Measurements from ENCODE around the gene MEI1. TPM values are rescaled to one million over a fixed set of nuclear protein-coding genes. Genes with fewer than 3 reads are reported as not detected.

MEI1 gene
- total RNA-seq, 4 donors from 2014 or later = 0.70 to 1.9 TPM; not detected in 2

DNA sequence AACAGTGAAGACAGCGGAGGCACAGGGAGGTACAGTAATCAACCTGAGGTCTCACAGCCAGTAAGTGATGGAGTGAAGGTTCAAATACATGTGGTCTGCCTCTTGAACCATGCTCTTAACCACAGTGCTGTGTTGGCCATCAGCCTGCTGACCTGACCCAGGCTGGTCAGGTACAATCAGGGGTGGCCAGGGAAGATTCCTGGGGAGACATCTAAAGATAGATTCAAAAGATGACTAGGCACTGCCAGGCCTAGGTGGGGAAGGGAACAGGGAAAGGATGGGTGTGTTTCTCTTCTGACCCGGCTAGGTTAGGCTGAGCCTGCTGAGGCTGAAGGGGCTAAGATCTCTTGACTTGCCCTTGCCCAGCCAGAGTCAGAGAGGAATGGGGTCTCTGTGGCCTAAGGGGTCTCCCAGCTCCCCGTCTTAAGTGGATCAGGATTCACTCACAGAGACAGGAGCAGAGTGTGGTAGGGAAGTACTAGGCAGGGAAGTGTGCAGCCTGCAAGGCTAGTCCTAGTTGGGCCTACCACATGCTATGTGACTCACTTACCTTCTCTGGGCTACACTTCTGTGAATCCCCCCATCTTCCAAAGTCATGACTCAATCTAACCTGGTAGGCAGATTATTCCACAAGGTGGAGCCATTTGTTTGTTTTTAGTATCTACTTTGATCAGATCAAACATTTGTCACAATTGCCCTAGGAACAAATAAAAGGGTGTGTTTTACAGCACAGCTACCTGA, 123.2 kb downstream of the MEI1 start:
- Histone ChIP-seq H3K9me3 (no peaks in the 10 kb centered on the region), H3K27ac (no peak overlapping the region), H3K4me1 (no peaks in the 10 kb centered on the region), H3K4me3 (no peak overlapping the region), H3K27me3 (no peaks in the 10 kb centered on the region), H3K36me3 (no peaks in the 10 kb centered on the region)
- no peak for DNase-seq
- intact Hi-C loops (cut with DNase I; ENCODE audit: low total_unique reads) = loop anchor here (10.0 kb wide), 1 partner anchor 122 kb away; the partner anchor contains the start of gene CENPM
- TF ChIP-seq POLR2A (IDR thresholded peaks at IDR 0.05) = no peak
- TF ChIP-seq, protein P1, sequence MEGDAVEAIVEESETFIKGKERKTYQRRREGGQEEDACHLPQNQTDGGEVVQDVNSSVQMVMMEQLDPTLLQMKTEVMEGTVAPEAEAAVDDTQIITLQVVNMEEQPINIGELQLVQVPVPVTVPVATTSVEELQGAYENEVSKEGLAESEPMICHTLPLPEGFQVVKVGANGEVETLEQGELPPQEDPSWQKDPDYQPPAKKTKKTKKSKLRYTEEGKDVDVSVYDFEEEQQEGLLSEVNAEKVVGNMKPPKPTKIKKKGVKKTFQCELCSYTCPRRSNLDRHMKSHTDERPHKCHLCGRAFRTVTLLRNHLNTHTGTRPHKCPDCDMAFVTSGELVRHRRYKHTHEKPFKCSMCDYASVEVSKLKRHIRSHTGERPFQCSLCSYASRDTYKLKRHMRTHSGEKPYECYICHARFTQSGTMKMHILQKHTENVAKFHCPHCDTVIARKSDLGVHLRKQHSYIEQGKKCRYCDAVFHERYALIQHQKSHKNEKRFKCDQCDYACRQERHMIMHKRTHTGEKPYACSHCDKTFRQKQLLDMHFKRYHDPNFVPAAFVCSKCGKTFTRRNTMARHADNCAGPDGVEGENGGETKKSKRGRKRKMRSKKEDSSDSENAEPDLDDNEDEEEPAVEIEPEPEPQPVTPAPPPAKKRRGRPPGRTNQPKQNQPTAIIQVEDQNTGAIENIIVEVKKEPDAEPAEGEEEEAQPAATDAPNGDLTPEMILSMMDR (IDR thresholded peaks at IDR 0.05) = peak; percentile 27 to 57 (median 46)

DNA sequence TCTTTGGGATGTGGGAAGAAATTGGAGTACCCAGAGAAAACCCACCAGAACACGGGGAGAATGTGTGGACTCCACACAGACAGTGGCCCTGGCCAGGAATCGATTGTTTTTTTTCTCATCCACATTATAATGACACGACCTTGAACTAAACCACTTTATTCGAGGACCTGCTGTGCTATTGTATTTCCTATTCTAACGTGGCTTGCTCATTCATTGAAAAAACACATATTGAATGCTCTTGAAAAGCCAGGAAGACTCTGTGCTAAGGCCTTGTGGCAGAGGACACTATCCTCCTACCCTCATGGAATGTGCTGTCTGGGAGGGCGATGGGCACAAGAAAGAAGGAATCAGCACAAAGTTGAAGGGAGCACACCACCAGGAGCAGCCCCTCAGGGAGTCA, 124.5 kb downstream of the MEI1 start:
- Histone ChIP-seq H3K27me3 (no peaks in the 10 kb centered on the region), H3K36me3 (no peaks in the 10 kb centered on the region), H3K4me3 (no peak overlapping the region), H3K4me1 (no peaks in the 10 kb centered on the region), H3K27ac (no peak overlapping the region), H3K9me3 (no peaks in the 10 kb centered on the region)
- no peak for DNase-seq
- no peak for TF ChIP-seq POLR2A (IDR thresholded peaks at IDR 0.05)
- TF ChIP-seq, protein P1 (IDR thresholded peaks at IDR 0.05) = no peak
- intact Hi-C loops (cut with DNase I; ENCODE audit: low total_unique reads) = loop anchor here (10.0 kb wide), 1 partner anchor 121 kb away; the partner anchor contains the start of gene CENPM

DNA sequence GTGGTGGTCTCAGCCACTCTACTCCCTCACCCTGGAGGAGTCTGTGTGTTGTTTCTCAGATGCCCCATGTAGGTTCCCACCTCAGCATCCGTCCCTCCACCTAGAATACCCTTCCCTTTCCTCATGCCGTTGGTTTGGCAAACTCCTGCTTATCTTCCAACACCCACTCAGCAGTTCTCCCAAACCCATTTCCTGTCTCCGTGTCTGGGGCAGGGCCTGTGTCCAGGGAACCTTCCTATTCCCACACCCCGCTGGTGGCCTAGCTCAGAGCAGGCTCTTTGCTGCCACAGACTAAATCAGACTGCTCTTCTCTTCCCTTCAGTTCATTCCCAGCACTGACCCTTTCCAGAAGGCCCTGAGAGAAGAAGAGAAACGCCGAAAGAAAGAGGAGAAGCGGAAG, 126.1 kb downstream of the MEI1 start:
- intact Hi-C loops (cut with DNase I; ENCODE audit: low total_unique reads) = loop anchor here (10.0 kb wide), 1 partner anchor 119 kb away; the partner anchor contains the start of gene CENPM
- no peak for DNase-seq
- Histone ChIP-seq H3K9me3 (no peaks in the 10 kb centered on the region), H3K4me1 (no peaks in the 10 kb centered on the region), H3K27ac (peak overlapping the region in 1 of 2 donors; percentile 21), H3K27me3 (no peaks in the 10 kb centered on the region), H3K4me3 (no peak overlapping the region), H3K36me3 (no peaks in the 10 kb centered on the region)
- TF ChIP-seq, protein P1 (IDR thresholded peaks at IDR 0.05) = no peak
- no peak for TF ChIP-seq POLR2A (IDR thresholded peaks at IDR 0.05)

DNA sequence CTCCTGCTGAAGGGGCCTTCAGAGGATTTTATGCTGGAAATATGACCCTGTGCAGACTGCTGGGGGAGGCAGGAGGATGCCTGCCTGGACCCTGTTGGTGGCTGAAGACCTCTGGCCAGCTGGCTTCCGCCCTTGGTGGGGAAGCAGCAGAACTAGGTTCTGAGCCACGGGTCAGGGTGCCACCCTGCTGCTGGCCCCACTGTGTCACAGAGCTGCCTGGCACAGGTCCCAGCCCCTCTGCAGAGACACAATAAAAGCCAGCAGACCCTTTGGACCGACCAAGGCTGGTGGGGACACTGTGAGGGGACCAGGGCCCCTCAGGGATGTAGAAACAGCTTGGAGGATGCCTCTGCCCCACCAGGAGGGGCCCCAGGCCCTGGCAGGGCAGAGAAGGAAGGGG, 126.7 kb downstream of the MEI1 start:
- Histone ChIP-seq H3K9me3 (no peaks in the 10 kb centered on the region), H3K36me3 (no peaks in the 10 kb centered on the region), H3K4me3 (no peak overlapping the region), H3K4me1 (no peaks in the 10 kb centered on the region), H3K27ac (peak overlapping the region in 1 of 2 donors; percentile 21), H3K27me3 (no peaks in the 10 kb centered on the region)
- intact Hi-C loops (cut with DNase I; ENCODE audit: low total_unique reads) = loop anchor here (10.0 kb wide), 1 partner anchor 119 kb away; the partner anchor contains the start of gene CENPM
- DNase-seq = no peak
- TF ChIP-seq POLR2A (IDR thresholded peaks at IDR 0.05) = no peak
- TF ChIP-seq, protein P1 (IDR thresholded peaks at IDR 0.05) = no peak
